Motor neuron (in vitro differentiated cells): ENCODE results near the gene TYW5. TPM values are rescaled to one million over a fixed set of nuclear protein-coding genes. Genes with fewer than 3 reads are reported as not detected.

Experiments
- ATAC-seq, 8 experiments: fragments of 200-7000 bp; cut with Tn5 transposase; replicated peaks in 6 of 8; 2 replicates each; pipeline ENCODE4 v1.8.0; 2021; ENCODE audit warnings: mild to moderate bottlenecking in 8 of 8, moderate library complexity in 8 of 8
- H3K27ac ChIP-seq, 2 donors: fragments of 250-450 bp; sonication (Bioruptor Pico); 2 replicates each; pipeline ENCODE4 v1.9.0; 2021; ENCODE audit warnings: antibody characterized with exemption in 2 of 2, mild to moderate bottlenecking in 2 of 2, moderate library complexity in 1 of 2
- H3K4me1 ChIP-seq, 2 donors: fragments of 250-450 bp; sonication (Bioruptor Pico); replicated peaks in 1 of 2; 2 replicates each; pipeline ENCODE4 v1.6.1; 2021; ENCODE audit warnings: antibody characterized with exemption in 2 of 2, mild to moderate bottlenecking in 2 of 2, moderate library complexity in 1 of 2
- H3K4me3 ChIP-seq, 5 donors: fragments of 250-450 bp; sonication (Bioruptor Pico); 2 replicates each; pipeline ENCODE4 v1.9.0; 2021; ENCODE audit warnings: antibody characterized with exemption in 5 of 5, mild to moderate bottlenecking in 5 of 5, moderate library complexity in 4 of 5
- WGBS, 10 experiments: fragments of 450-650 bp; shearing (Covaris generic); methylation state at CpG; one replicate each; pipeline ENCODE4 v1.0.0; 2022; 5-methylcytosine and 5-hydroxymethylcytosine counted together
- in situ Hi-C, 9 experiments: fragments of 400-800 bp; cut with MboI; loops; one replicate each; pipeline ENCODE4 v1.15.0; 2021; ENCODE audit warnings: low sequenced_read_pairs in 9 of 9, low pct_unique_long_range_greater_than_20kb in 2 of 9; ENCODE audit not compliant: unreplicated experiment in 9 of 9
- total RNA-seq, 8 experiments: library from RNA; unstranded; fragments of 300-600 nt; gene quantifications; 2 replicates each; pipeline versions ENCODE4 v1.2.3 to v1.2.4, GENCODE V29; 2022

The TYW5 gene
- total RNA-seq, result 10 to 100 TPM in 2 of 8 experiments, 1 to 10 TPM in 6; 6.7 to 18.8 (median 9.0) TPM

DNA sequence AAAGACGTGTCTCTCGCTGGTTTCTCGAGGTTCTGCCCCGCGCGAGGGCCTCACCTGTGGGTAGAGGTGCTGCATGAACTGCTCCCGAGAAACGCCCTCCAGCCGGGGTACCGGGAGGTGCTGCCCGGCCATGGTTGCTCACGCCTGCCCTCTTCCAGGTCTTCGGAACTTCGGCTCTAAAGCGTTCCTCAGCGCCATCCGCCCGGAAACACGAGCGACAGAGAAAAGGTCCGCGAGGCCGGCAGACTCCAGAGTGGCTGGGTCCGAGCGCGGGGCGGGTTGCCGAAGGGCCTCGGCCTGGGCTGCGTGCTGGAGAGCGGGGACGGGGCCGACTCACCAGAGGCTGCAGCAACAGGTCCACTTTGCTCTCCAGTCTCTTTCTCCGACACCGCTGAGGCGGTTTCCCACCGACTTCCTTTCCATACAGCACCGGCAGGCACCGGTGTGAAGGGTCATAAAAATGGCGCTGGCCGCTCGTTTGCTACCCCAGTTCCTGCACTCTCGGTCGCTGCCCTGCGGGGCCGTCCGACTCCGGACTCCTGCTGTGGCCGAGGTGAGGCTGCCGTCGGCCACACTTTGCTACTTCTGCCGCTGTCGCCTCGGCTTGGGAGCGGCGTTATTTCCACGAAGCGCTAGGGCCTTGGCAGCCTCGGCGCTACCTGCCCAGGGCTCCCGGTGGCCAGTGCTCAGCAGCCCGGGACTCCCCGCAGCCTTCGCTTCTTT, at the start of gene TYW5, which contains the start of gene MAIP1:
Gene TYW5, minus strand, starts transcription at position 153 of the 723 bp plus-strand sequence. Its CDS starts 21 bp downstream, at position 132.
Gene MAIP1, plus strand, starts transcription at position 244 of the 723 bp plus-strand sequence. Its CDS starts 217 bp downstream, at position 461.
- peak; percentile 90 to 97 (median 95) for ATAC-seq
- WGBS, 10 experiments, result 0 to 5% (median 0%) methylated on average over 3 to 21 of the region's 64 CpGs; no CpG with 5 or more reads in 3 of the 10 experiments
- in situ Hi-C loops, result no loop called here
- peaks cover 16 to 19% of the 10 kb centered on the region in 2 donors for H3K4me1 ChIP-seq
- H3K4me3 ChIP-seq, result peak within 1 kb of the TSS; percentile 77 to 98 (median 92)
- H3K27ac ChIP-seq, result peak within 1 kb of the TSS; percentile 79 to 95

DNA sequence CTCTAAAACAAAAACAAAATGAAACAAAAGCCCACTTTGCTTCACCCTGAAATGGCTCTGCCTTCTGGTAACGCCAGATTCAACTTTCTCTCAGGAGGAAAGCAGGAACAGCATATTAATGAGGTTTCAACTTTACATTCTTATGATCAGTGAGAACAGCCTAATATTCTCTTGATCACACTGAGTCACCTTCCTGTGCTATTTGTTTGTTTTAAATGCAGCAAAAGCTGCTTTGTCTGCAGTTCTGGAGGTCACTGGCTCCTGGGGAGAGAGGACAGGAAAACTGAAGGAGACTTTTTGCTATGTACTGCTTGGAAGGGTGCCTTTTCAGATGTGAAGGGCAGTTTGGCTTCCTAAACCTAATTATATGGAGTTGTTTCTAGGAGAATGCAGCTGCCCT, 48.2 kb upstream of the TYW5 start:
- Histone ChIP-seq H3K4me1 (peaks cover 3 to 6% of the 10 kb centered on the region in 2 donors), H3K27ac (no peak overlapping the region), H3K4me3 (no peak overlapping the region)
- peak in 4 of 8 experiments; percentile 21 to 54 (median 33) for ATAC-seq
- in situ Hi-C loops, result no loop called here
- WGBS, 10 experiments, result 33 to 67% (median 50%) methylated on average over 1 of the region's 1 CpG; no CpG with 5 or more reads in 3 of the 10 experiments

DNA sequence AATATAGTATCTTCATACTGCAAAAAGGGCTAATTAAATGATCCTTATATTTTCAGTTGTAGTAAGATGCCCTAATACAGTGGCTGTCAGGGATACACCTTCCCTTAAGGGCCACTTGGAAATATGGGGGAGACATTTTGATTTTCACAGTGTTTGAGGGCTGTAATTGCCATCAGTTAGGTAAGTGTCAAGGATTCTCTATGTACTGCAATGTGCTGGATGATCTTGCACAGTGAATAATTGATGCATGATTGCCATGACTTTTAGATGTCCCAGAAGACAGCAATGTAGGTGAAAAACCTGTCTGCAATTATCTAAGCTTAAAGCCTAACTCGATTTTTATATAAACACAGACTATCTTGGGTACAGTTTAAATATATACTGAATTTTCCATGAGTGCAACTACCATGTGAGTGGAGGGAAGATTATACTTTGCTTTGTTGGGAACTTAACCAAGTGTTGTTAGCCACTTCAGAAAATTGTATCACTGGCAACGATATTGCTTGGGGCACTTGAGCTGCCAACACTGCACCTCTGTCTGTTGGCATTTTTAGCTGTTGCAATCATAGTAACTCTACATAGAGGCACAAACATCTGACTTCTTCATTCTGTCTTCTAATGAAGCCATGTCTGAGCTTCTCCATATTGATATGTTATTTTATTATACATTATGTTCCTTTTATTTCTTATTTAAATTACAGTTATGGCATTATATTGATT, 45.3 kb upstream of the TYW5 start:
- 15 to 100% (median 75%) methylated on average over 1 to 2 of the region's 2 CpGs; no CpG with 5 or more reads in 3 of the 10 experiments for WGBS, 10 experiments
- no peak for ATAC-seq
- in situ Hi-C loops, result no loop called here
- no peak overlapping the region for H3K27ac ChIP-seq
- H3K4me3 ChIP-seq, result no peak overlapping the region
- peaks cover 3 to 6% of the 10 kb centered on the region in 2 donors for H3K4me1 ChIP-seq

DNA sequence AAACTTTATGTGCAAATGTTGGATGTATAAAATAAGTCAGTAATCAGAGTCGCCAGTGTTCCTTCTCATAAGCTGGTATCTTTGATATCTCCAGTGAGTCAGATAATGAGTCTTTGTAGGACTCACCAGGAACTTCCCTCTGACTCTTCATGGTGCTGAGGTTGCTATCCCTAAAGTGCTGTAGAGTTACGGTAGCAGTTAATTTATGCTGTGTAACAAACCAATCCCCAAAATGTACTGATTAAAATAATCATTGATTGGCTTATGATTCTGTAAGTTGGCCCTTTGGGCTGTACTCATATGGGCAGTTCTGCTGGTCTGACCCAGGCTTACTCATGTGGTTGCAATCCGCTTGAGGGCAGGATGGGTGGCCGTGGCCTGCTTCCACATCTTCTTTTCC, 43.9 kb upstream of the TYW5 start:
- no peak for ATAC-seq
- Histone ChIP-seq H3K4me1 (peaks cover 3 to 6% of the 10 kb centered on the region in 2 donors), H3K27ac (no peak overlapping the region), H3K4me3 (no peak overlapping the region)
- 82 to 100% (median 91%) methylated on average over 1 to 4 of the region's 4 CpGs; no CpG with 5 or more reads in 1 of the 10 experiments for WGBS, 10 experiments
- in situ Hi-C loops, result loop anchor here in 8 of 9 experiments (25.0 kb wide), 6 partner anchors 188 to 713 kb away; partner anchors contain the start of gene SPATS2L (in 2 of the 8)

DNA sequence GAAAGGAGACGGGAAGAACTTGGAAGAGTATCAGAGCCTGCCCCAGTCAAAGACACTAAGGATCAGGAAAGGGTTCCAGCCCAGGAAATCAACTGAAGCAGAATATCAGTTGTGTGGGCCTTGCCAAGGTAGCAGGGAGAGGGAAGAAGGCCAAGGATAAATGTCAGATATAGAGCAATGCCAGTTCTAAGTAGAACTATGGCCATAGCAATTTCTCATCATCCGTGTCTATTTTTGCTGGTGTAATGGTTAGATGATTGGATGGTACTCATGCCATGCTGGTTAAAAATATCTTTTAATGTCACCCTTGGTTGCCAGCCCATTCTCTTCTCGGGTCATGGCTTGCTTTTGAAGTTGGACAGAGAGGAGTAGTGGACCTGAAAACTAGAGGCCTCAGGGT, 42.0 kb upstream of the TYW5 start:
- no peaks in the 10 kb centered on the region for H3K4me1 ChIP-seq
- 37 to 100% (median 83%) methylated on average over 1 to 3 of the region's 3 CpGs; no CpG with 5 or more reads in 3 of the 10 experiments for WGBS, 10 experiments
- no peak overlapping the region for H3K4me3 ChIP-seq
- ATAC-seq, result no peak
- in situ Hi-C loops, result loop anchor here in 8 of 9 experiments (25.0 kb wide), 6 partner anchors 190 to 715 kb away; partner anchors contain the start of gene SPATS2L (in 2 of the 8)
- no peak overlapping the region for H3K27ac ChIP-seq

- ATAC-seq, result peak in 3 of 8 experiments; percentile 33 to 61 (median 54)
- 10 to 93% (median 80%) methylated on average over 1 to 2 of the region's 2 CpGs; no CpG with 5 or more reads in 3 of the 10 experiments for WGBS, 10 experiments
- in situ Hi-C loops, result loop anchor here in 8 of 9 experiments (25.0 kb wide), 6 partner anchors 192 to 717 kb away; partner anchors contain the start of gene SPATS2L (in 2 of the 8)
- no peaks in the 10 kb centered on the region for H3K4me1 ChIP-seq
- H3K27ac ChIP-seq, result no peak overlapping the region
- H3K4me3 ChIP-seq, result no peak overlapping the region
These were observed 39.6 kb upstream of the TYW5 start for GRCh38 chr2:199994896-199995295.

DNA sequence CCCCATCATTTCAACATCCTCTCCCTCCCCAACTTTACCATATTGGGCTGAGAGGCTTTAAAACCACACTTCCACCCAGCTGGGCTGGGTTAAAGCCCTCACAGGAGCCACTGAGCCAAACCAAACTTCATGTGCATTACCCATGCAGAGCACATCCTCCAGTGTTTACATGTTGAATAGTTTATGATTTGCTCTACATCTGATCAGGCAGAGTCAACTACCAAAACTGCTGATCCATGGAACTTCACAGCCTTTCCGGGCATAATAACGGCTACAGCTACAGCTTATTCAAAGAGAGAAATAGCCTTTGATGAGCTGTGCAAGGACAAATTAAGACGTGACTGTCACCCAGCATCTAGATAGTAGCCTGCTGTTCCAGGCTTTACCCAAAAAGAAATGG, 39.1 kb upstream of the TYW5 start:
- no peak overlapping the region for H3K4me3 ChIP-seq
- no peaks in the 10 kb centered on the region for H3K4me1 ChIP-seq
- H3K27ac ChIP-seq, result no peak overlapping the region
- ATAC-seq, result peak in 3 of 8 experiments; percentile 47 to 59 (median 49)
- 20 to 100% (median 80%) methylated on average over 1 to 3 of the region's 3 CpGs; no CpG with 5 or more reads in 3 of the 10 experiments for WGBS, 10 experiments
- in situ Hi-C loops, result loop anchor here in 8 of 9 experiments (25.0 kb wide), 6 partner anchors 193 to 718 kb away; partner anchors contain the start of gene SPATS2L (in 2 of the 8)

- ATAC-seq, result no peak
These were observed 37.0 kb upstream of the TYW5 start for GRCh38 chr2:199992296-199992695.

DNA sequence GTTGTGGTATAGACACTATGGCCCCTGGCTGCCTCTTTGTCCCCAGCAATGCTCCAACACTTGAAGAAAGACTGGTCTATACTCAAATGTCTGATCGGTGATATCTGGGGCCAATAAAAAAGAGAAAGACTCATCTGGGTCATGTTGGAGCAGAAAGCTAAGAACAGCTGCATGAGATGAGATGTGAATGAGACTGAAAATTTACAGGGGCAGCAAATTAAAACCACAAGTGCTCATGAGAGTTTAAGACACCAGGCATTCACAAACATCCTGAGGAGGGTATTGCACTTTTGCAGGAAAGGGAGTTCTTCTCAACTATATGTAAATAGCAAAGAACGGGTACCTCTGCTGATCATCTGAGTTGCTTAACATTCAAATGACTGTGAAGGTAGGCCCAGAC, 36.4 kb upstream of the TYW5 start:
- H3K4me1 ChIP-seq, result peaks cover 12 to 14% of the 10 kb centered on the region in 2 donors
- ATAC-seq, result no peak
- H3K4me3 ChIP-seq, result no peak overlapping the region
- no peak overlapping the region for H3K27ac ChIP-seq
- 8 to 100% (median 97%) methylated on average over 1 to 2 of the region's 2 CpGs; no CpG with 5 or more reads in 1 of the 10 experiments for WGBS, 10 experiments
- in situ Hi-C loops, result loop anchor here in 8 of 9 experiments (25.0 kb wide), 6 partner anchors 196 to 721 kb away; partner anchors contain the start of gene SPATS2L (in 2 of the 8)

More at GRCh38 chr2:199992296-199992695, 37.0 kb upstream of the TYW5 start:
- Histone ChIP-seq H3K4me3 (no peak overlapping the region), H3K4me1 (peaks cover 11 to 12% of the 10 kb centered on the region in 2 donors), H3K27ac (no peak overlapping the region)
- in situ Hi-C loops, result loop anchor here in 8 of 9 experiments (25.0 kb wide), 6 partner anchors 195 to 720 kb away; partner anchors contain the start of gene SPATS2L (in 2 of the 8)
- 60 to 100% (median 87%) methylated on average over 1 to 3 of the region's 3 CpGs; no CpG with 5 or more reads in 1 of the 10 experiments for WGBS, 10 experiments

GRCh38 chr2:199989822-199990221, 34.5 kb upstream of the TYW5 start:
- WGBS, 10 experiments, result 86 to 100% (median 94%) methylated on average over 2 to 5 of the region's 5 CpGs; no CpG with 5 or more reads in 3 of the 10 experiments
- no peak overlapping the region for H3K4me3 ChIP-seq
- no peak for ATAC-seq
- H3K4me1 ChIP-seq, result peaks cover 15 to 16% of the 10 kb centered on the region in 2 donors
- in situ Hi-C loops, result loop anchor here (10.0 to 25.0 kb wide), 7 partner anchors 197 to 722 kb away; partner anchors contain the start of gene SPATS2L (in 2 of the 9)
- no peak overlapping the region for H3K27ac ChIP-seq

DNA sequence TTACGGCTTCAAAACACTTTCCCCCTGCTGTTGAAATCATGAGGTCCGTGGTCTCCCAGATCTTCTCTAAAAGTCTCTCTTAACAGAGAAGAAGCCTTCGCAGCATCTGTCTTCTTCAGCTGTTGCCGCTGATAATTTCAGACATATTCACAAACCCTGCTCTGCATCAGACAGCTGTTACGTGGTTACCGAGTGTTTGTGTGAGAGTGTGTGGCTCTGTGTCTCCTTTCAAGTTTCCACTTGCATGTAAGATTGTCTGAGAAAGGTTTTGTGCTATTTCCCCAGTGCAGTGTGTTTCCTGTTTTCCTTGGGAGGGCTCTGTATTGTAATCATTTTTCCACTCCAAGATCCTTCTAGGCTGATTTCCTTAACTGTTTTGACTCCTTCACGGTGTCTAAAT, 32.9 kb upstream of the TYW5 start:
- ATAC-seq, result peak in 1 of 8 experiments; percentile 69
- peaks cover 15 to 16% of the 10 kb centered on the region in 2 donors for H3K4me1 ChIP-seq
- 9 to 87% (median 73%) methylated on average over 2 to 7 of the region's 7 CpGs; no CpG with 5 or more reads in 1 of the 10 experiments for WGBS, 10 experiments
- in situ Hi-C loops, result loop anchor here (10.0 to 25.0 kb wide), 7 partner anchors 199 to 724 kb away; partner anchors contain the start of gene SPATS2L (in 2 of the 9)
- no peak overlapping the region for H3K4me3 ChIP-seq
- no peak overlapping the region for H3K27ac ChIP-seq

DNA sequence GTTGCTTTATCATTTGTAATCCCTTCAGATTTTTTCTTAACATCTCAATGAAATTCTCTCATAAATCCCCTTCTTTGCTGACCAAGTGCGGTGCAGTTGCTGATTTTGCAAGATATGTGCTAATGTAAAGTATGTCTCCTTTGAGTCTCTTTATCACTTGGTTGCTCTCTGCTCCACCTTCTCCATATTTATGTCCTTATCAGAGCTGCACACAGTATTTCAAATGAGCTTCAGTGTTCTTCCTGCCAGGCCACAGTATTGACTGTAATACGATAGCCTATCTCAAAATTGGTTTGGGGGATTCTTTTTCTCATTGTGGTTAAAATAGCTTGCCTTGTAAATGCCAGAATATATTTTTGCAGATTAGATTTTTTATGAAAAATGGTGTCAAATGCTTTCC, 32.3 kb upstream of the TYW5 start:
- no peak overlapping the region for H3K4me3 ChIP-seq
- no peak overlapping the region for H3K27ac ChIP-seq
- H3K4me1 ChIP-seq, result peaks cover 15 to 16% of the 10 kb centered on the region in 2 donors
- in situ Hi-C loops, result loop anchor here (10.0 to 25.0 kb wide), 7 partner anchors 200 to 725 kb away; partner anchors contain the start of gene SPATS2L (in 2 of the 9)
- 58 to 100% (median 80%) methylated on average over 1 to 2 of the region's 2 CpGs for WGBS, 10 experiments
- no peak for ATAC-seq
